Measurements from ENCODE around the gene CPNE5.

CPNE5 gene

DNA sequence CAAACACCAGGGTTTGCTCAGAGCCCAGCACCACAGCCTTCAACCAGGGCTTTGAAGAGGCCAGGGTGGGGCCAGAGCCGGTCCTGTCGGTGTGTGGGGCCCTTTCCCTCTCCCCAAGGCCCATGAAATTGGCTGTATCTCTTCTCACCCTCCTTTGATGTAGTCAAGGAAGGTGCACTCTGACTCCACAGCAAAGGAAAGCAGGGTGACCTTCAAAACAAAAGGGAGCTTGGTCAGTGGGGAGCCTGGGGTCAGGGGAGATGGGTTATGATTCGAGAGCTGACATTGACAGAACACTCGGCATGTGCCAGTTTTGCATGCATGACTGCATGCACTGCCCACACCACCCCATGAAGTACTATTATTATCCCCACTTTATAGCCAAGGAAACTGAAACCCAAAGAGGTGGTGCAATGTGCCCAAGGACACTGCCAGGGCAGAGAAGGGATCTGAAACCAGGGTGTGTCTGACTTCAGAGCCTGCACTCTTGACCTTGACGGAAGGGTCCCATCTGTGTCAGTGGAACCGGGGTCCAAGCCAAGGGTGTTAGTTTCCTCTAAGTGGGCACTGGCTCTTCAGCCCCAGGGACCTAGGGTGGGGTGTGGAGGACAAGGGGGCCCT is 86.2 kb downstream of the CPNE5 start:
- FAIRE-seq (peak; percentile 92), DNase-seq (ENCODE audit: extremely low spot score, insufficient read length, low read depth) (no peak)

DNA sequence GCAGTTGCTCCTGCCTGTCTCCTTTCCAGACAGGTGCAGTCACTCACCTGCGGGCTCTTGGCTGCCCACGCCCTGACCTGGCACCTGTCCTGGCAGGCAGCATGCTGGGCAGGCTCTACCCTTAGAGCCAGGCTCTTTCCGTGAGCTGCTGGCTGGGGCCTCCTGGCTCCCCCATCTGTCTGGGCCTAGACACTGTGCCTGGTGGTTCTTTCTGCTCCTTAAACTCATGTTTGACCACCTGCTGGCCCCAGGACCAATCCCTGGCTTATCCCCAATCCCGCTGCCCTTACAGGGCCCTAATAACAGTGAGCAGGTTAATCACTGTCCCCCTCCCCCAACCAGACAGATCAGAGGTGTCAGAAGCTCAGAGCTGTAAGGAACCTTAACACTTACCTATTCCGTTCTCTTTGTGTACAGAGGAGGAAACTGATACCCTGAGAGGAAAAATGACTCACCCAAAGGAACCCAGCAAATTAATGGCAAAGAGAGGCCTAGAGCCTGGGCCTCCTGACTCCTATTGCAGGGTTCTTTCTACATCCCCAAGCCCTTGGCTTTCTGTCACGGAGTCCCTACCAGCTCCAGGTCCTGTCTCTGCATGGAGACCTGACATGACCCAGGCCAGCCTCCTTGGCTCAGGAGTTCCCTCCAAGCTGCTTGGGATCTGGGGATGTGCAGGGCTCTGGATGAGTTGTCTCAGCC is 86.9 kb downstream of the CPNE5 start:
- DNase-seq (ENCODE audit: extremely low spot score, insufficient read length, low read depth) (no peak), FAIRE-seq (no peak)

GRCh38 chr6:36751833-36752186 is 87.4 kb downstream of the CPNE5 start:
- DNase-seq (ENCODE audit: extremely low spot score, insufficient read length, low read depth) (no peak), FAIRE-seq (no peak)

DNA sequence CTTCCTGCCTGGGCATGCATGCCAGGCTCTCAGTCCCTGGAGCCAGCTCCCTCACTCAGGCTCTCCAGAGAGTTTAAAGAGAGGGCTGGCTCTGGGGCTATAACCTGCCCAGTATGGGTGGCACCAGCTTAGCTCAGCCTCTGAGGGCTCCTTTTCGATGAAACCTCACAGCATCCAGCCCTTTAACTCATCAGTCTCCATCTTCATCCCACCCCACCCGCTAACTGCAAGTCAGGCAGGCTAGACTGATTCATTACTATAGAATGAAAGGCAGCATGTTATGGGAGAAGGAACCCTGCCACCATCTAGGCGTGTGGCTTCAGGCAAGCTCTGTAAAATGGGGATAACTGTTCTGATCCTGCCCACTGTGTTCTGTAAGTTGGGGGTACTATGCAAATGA is 88.2 kb downstream of the CPNE5 start:
- FAIRE-seq (no peak), DNase-seq (ENCODE audit: extremely low spot score, insufficient read length, low read depth) (no peak)

- DNase-seq (ENCODE audit: extremely low spot score, insufficient read length, low read depth), result no peak
- FAIRE-seq, result no peak
Observed at GRCh38 chr6:36749829-36750489, 89.3 kb downstream of the CPNE5 start.

GRCh38 chr6:36746251-36746650 is 93.0 kb downstream of the CPNE5 start:
- no peak for DNase-seq (ENCODE audit: extremely low spot score, insufficient read length, low read depth)
- no peak for FAIRE-seq

GRCh38 chr6:36745836-36746235 is 93.4 kb downstream of the CPNE5 start:
- FAIRE-seq (no peak), DNase-seq (ENCODE audit: extremely low spot score, insufficient read length, low read depth) (no peak)

- DNase-seq (ENCODE audit: extremely low spot score, insufficient read length, low read depth) (no peak), FAIRE-seq (no peak)
Observed at GRCh38 chr6:36745283-36745682, 94.0 kb downstream of the CPNE5 start.

GRCh38 chr6:36744304-36744673 is 95.0 kb downstream of the CPNE5 start:
- FAIRE-seq, result no peak
- DNase-seq (ENCODE audit: extremely low spot score, insufficient read length, low read depth), result no peak

GRCh38 chr6:36743538-36744303 is 95.5 kb downstream of the CPNE5 start:
- FAIRE-seq (no peak), DNase-seq (ENCODE audit: extremely low spot score, insufficient read length, low read depth) (no peak)

GRCh38 chr6:36743032-36743431 is 96.2 kb downstream of the CPNE5 start:
- no peak for FAIRE-seq
- DNase-seq (ENCODE audit: extremely low spot score, insufficient read length, low read depth), result no peak

GRCh38 chr6:36742146-36742545 is 97.1 kb downstream of the CPNE5 start:
- FAIRE-seq, result no peak
- DNase-seq (ENCODE audit: extremely low spot score, insufficient read length, low read depth), result no peak

DNA sequence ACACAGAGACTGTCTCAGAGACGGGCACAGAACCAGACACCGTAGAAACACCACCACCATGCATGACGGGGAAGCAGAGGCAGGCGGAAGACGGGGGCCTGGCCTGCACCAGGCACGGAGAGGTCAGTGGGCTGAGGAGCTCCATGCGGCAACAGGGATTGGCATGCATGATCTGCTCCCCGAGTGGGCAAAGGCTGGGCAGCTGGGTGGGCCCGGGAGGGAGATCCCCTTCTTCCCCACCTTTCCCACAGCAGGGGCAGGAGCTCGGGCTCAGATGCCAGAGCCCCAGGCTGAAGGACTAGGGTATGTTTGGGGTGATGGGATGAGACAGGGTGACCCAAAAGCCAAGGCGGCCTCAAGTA is 98.4 kb downstream of the CPNE5 start:
- FAIRE-seq (no peak), DNase-seq (ENCODE audit: extremely low spot score, insufficient read length, low read depth) (no peak)

GRCh38 chr6:36739947-36740817 is 99.1 kb downstream of the CPNE5 start:
- no peak for FAIRE-seq
- no peak for DNase-seq (ENCODE audit: extremely low spot score, insufficient read length, low read depth)

DNA sequence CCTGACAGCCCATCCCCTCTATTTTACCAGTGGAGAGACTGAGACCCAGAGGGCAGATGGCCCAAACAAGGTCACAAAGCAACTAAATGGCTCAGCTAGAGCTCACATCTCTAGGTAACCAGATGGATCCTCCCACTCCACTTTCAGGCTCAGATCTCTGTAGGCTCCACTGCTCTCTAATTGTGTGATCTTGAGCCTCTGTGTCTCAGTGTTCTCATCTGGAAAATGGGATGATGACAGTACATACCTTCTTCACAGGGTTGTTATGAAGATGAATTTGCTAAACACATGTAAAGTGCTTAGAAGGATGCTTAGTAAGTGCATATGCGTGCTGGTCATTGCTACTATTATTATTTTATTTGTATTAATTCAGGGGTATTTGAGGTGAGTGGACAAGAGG is 101.1 kb downstream of the CPNE5 start:
- no peak for DNase-seq (ENCODE audit: extremely low spot score, insufficient read length, low read depth)
- no peak for FAIRE-seq

DNA sequence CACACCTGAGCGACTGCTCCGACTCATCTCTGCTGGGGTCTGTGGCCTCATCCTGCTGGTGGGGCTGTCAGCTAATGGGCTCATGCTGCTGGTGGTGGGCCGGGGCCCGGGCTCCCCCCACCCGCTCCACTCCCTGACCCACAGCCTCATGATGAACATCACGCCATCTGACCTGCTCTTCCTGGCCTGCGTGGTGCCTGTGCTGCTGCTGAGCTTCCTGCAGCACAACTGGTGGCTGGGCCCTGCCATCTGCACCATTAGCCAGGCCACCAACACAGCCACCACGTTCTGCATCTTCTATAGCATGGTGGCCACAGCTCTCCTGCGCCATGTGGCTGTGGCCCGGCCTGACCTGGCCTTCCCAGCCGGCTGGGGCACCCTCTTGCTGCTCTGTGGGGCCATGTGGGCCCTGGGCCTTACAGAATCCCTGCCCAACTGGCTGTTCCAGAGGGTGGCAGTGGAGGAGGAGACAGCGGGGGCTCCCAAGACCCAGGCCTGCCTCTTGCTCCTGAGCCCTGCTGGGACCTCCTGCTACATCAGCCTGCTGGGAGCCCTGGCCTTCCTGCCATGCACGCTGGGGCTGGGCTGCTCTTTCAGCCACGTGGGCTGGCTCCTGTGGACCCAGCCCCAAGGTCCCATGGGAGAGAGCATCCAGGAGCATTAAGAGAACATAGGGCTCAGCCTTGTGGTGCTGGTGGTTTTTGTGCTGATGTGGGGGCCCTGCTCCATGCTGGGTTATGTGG is 102.0 kb downstream of the CPNE5 start:
- FAIRE-seq, result no peak
- no peak for DNase-seq (ENCODE audit: extremely low spot score, insufficient read length, low read depth)

DNA sequence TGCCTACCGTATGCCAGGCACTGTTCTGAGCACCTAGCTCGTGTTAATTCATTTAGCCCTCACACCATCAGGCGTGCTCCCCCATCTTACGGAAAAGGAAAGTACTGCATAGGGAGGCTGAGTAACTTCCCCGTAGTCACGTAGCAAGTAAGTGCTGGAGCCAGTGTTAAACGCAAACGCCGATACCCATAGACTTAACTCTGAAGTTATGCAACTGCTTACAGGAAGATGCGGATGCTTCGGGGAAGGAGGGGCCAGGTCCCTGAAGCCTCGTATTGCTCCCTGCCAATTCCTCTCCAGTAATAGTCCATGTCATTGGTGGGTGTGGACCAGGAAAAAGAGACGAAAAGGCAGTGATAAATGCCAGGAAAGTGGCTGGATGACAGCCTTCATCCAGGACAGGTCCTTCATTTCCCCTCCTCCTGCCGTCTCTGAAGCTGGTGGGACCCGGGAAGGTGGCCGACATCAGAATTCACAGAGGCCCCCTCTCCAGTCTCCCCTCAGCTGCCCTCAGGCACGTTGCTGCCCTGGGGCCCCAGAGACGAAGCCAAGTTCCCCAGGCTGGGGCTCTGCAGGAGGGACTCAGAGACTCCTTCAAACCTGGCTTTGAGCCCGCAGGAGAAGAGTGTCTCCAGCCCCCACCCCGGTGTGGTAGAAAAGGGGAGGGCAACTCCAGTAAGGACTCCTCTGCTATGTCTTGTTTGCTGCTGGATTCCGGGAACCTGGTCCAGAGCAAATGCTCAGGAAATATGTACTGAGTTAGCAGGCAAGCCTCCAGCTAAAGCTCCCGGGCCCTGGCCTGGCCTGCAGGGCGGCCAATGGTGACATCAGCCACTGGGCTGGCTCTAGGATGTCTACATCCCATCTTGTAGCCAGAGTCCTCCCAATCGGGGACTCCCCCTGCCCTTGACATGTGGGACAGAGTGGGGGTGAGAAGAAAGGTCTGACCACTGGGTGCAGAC is 103.9 kb downstream of the CPNE5 start:
- no peak for DNase-seq (ENCODE audit: extremely low spot score, insufficient read length, low read depth)
- peak; percentile 69 for FAIRE-seq

- DNase-seq (ENCODE audit: extremely low spot score, insufficient read length, low read depth), result no peak
Observed at GRCh38 chr6:36734486-36735060, 104.7 kb downstream of the CPNE5 start.

More at GRCh38 chr6:36734486-36735060, 104.7 kb downstream of the CPNE5 start:
- FAIRE-seq, result no peak

All from GM18507 (cell line).